Activated CD4-positive, CD25-positive, alpha-beta regulatory T cell treated with anti-CD3 and anti-CD28 coated beads, Interleukin-2, amount 50 U/mL, for 24 hours (primary cell): ENCODE measurements around the gene ABCB6.

Source experiments
- ATAC-seq, 2 donors: fragments of 150-1000 bp; cut with Tn5 transposase; one replicate each; pipeline ENCODE4 v1.10.0; 2021; ENCODE audit warnings: mild to moderate bottlenecking in 1 of 2, moderate library complexity in 1 of 2

Gene ABCB6

DNA sequence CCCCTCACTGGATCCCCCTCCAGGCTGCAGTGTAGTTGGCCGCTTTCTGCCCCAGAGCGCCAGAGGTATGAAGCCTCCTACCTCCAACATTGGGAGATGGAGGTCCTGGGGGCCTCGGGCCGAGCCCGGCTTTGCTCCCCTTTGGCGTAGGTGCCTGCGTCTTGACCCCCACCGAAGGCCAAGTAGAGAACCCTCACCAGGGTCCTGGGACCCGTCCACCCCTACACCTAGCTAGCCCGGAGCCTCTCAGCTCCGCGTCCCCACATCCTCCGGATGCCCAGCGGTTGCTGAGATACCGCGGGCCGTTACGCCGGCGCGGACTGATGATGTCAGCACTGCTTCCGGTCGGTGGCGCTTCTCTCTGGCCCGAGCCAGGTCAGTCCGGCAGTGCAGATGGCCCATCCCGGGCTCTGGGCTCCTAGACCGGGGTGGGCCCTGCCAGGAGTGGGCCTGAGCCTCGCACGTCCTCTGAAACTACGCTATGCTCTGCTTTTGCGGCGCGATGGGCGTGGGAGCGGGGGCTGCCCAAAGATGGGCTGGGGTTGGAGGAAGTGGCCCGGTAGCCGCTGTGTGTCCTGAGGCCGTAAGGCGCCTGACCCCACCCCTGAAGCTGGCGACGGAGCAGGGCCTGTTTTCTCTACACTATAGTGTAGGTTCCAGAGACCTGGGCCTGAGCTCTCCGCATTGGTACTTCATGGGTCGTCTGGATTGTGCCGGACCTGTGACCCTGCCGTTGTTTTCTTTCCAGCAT is 26.6 kb upstream of the ABCB6 start, which contains the start of the genes GLB1L and STK16:
GLB1L (minus strand) TSS at position 297 of the 751 bp plus-strand sequence. CDS start 1,871 bp downstream, outside the sequence.
STK16 (plus strand) TSS at position 332 of the 751 bp plus-strand sequence. CDS start 521 bp downstream, outside the sequence.
- ATAC-seq: peak; percentile 84 to 86

DNA sequence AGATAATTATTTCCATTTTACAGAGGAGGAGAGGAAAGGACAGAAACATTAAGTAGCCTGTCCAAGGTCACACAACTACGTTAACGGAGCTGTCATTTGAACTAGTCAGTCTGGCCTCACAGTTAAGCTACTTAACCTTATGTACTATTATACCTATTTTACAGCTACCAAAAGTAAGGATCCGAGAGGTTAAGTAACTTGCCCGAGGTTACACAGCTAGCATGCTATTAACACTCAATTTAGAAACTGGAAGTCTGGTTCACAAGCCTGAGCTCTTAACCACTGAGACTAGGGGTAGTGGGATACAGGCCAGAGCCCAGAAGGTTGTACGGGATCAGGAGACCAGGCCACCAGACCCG is 26.0 kb upstream of the ABCB6 start:
- ATAC-seq: no peak

DNA sequence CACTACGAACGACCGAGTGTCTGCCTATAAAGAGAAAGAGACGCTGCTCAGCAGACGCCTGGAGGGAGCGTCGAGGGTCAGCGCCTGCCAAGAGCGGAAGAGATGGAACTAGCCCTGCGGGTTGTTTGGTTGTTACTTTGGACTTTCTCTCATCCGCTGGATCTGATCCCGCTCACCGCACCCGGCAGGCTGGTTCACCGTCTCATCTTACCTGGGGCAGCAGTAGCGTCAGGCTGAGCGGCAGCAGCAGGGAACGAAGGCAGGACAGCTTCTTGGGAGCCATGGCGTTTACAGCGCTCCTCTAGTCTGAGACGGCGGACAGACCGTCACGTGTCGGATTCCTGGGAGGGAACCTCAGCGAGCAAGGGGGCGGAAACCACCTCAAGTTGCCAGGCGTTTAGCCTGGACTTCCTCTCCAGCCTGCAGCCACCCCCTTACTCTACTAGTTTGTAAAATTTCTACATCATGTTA is 24.6 kb upstream of the ABCB6 start:
- no peak for ATAC-seq

DNA sequence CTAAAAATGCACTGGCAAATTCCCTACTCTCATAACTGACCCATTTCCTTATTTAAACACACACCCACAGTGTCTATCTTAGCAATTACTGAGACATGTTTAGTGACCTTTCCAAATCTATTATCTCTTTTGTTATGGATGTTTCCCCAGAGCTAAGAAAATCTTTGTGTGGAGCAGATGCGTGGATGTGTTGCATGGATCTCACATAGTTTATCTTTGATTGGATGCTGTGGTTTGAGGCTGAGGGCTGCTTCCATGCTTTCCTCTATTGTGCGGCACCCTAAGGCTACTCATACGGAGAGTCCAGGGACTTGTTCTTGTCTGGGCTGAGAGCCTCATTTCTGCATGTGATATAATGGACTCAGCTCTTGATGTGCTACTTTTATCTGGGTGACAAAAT is 15.6 kb upstream of the ABCB6 start:
- no peak for ATAC-seq

DNA sequence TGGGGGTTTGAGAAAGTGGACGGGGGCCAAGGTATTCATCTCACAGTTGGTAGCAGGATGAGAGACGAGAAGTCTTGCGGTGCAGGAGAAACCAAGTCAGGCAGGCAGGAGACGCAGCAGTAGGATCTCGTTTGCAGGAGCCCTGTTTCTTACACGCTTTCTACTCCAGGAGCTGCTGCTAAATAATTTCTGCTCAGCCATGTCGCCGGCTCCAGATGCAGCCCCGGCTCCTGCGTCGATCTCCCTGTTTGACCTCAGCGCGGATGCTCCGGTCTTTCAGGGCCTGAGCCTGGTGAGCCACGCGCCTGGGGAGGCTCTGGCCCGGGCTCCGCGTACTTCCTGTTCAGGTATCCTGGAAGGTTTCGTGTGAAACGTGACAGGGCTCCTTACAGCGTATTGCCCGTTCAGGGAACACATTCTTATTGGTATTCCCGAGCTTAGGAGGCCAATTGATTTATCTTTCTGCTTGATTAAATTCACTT is 11.3 kb upstream of the ABCB6 start:
- peak; percentile 7 to 19 for ATAC-seq

DNA sequence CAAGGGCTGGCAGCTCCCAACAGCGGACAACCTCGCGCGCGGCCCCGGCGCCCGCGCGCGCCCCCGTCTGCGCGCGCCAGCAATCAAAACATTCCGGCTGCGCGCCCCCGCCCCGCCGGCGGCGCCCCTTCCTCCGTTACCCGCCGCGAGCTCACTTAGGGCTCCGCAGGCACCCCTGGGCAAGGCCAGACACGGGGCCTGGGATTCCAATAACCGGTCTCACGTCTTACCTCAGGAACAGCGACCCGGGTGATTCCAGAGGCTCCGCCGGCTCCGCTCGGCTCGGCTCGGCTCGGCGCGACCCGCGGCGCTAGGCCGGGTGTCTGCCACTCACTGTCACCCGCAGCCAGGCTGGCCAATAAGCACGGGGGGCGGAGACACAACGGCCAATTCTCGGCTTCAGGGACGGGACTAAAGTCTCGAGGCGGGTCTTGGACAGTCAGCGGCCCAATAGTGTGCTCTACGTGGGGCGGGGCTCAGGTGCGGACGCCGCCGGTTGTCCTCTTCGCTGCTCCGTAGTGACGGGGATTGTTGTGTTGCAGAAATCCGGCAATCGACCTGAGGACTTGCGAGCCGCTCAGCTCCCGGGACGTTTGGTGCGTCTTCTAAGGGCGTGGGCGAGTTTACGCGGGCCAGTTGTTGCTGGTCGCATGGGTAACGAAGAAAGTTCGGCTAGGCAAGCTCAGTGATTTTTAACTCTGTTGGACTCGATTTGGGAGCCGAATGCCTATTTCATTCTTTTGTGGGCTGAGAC is 10.7 kb upstream of the ABCB6 start, which contains the start of the genes ANKZF1 and ATG9A:
ANKZF1 (plus strand) TSS at position 502 of the 754 bp plus-strand sequence. CDS start 452 bp downstream, outside the sequence.
ATG9A (minus strand) TSS at position 332 of the 754 bp plus-strand sequence. CDS start 1,612 bp downstream, outside the sequence.
- ATAC-seq: peak; percentile 98 to 99

DNA sequence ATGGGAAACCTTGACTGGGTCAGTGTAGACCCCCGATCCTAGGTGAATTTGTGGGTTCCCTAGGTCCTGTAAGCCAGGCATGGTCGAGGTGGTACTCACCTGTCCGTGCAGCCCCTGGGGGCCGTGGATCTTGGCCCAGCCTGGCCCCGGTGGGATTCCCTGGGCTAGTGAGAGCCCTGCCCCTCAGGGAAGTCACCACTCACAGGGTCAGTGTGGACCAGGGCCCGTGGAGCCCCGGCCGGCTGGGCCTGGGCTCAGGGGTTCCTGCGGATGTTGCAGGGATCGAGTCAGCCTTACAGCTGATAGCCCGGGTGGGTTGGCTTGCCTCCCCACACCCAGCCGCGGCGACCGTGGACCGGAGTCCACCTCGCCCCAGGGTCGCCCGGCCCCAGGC is 10.2 kb upstream of the ABCB6 start:
- ATAC-seq: no peak

DNA sequence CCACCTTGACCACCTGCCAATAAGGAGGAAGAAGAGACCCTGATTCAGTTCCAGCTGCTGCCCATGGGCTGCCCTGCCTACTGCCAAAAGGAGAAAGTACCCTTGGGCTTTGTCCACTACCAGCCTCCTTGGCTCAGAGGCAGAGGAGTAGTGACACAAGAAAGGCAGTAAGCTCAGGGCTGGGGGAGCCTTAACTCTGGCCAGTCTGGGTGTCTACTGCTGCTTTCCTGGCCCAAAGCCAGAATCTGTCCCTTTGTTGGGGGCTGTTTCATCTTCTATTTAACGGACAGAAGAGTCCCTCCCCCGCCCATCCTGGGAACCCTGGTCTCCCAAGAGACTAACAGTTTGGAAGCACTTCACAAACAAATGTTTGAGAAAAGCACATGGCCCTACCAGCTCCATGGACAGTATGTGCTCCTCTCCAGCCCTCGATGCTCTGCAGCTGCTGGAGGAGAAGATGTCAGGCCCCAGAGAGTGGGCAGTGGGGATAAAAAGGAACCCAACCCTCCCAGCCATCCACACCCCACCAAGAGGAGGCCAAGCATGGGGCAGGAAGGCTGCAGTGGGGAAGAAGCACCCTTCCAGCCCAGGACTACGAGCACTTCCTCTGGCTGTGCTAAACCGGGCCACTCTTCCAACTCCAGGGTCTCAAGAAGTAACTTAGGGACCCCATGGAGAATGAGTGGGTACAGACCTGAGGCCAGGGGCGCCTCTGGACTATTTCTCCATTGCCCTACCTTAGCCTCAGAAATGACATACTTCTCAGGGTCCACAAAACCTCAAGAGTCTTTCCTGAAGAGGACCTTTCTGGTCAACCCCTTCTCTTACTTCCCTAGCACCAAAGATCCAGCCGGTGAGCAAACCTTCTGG is 9.5 kb upstream of the ABCB6 start:
- no peak for ATAC-seq

DNA sequence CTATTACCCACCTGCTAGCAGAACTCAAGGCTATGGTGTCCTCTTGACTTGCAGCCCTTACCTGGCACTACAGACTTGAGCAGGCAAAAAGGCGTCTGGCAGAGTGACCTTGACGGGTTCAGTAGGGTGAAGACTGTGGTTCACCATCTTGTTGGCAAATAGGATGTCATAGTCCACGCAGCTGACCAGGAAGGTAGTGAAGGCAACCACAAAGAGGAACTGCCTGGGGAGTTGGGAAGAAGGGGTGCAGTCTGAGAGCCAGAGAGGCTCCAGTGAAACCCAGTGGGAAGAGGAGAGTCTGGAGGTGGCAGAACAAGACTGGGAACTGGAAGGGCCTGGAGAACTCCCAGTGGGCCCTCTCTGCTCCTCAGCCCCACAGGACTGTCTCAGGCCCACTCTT is 6.6 kb upstream of the ABCB6 start:
- ATAC-seq: no peak

DNA sequence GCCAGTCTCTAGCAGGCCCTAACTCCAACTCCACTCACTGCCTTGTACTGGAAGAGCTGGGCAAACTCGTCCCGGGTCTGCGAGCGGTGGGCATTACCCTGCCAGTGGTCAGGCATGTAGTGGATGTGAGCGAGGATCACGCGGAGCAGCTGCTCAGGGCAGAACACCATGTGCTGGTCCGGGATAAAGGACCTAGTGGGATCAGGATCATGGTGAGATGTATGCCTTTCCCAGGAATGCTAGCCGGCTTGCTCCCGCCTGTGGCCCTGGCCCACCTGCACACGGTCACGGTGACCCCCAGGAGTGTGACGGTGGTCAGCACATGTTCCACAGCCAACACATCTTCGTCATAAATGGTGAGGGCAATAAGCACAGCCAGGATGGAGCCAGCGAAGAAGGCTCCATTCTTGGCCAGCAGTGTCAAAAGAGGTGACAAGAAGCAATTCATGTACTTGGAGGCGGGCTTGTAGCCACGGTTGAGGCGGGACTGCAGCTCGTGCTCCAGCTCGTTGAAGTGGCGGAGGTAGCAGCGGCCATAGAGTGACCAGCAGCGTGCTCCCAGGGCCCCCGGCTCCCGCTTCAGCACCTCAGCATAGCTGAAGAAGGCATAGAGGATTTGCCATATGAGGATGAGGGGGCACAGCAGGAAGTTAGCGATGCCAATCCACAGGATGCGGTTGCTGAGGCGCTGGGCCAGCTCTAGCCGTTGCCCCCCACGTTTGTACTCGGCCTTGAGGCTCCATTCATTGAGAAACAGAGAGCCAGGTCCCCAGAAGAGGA is 5.3 kb upstream of the ABCB6 start:
- ATAC-seq: no peak

DNA sequence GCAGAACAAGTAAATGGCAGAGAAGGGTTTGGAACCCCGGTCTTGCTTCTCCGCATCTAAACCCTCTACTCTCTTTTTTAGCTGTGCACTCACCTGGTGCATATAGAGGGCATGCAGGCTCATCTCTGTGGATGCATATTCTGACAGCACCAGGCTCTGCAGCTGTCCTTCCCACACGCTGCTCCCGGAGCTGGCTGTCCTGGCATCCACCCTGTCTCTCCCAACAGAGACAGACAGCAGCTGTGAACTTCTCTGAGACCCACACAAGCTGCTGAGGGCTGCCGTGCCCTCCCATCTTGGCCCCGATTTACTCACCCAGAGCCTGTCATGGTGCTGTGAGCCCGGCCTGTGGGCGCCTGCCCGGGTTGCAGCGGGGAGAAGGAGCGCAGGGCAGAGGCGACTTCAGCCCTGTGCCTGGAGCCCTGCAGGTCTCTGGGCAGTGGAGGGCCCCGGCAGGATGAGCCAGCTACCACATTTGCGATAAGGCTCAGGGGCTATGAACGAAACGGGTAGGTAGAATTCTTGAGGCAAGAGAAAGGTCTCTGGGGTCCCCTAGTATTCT is 3.3 kb upstream of the ABCB6 start:
- no peak for ATAC-seq

DNA sequence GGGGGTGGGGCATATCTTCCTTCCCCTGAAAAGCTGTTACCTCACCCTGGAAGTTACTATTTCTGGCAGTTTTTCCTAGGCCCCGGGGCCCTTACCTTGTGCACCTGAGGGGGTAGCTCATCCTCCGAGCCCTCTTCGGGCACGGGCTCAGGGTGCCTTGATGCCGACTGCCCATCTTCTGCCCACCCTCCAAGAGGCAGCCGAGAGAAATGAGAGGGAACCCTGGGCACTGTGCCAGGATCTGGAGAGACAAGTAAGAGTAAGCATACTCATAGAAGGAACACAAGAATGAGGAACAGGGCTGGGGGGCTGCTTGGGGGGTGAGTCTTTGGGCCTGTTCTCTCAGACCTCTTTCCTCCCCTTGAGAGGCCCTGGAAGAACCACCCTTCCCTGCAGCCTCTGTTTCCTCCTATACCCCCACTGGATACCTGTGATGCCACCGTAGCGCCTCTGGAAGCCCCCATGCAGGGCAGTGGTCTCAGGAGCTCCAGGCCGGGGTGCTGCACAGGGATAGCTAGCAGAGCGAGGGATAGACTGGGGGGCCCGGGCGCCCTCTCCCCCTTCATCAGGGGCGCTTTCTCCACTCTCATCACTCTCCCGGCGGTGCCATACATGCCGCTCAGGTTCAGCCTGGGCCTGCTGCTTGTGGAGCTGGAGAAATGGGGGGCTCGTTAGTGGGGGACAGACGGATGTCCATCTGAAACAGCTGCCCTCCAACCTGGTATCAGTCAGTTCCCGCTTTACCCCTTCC is 2.1 kb upstream of the ABCB6 start:
- ATAC-seq: no peak

DNA sequence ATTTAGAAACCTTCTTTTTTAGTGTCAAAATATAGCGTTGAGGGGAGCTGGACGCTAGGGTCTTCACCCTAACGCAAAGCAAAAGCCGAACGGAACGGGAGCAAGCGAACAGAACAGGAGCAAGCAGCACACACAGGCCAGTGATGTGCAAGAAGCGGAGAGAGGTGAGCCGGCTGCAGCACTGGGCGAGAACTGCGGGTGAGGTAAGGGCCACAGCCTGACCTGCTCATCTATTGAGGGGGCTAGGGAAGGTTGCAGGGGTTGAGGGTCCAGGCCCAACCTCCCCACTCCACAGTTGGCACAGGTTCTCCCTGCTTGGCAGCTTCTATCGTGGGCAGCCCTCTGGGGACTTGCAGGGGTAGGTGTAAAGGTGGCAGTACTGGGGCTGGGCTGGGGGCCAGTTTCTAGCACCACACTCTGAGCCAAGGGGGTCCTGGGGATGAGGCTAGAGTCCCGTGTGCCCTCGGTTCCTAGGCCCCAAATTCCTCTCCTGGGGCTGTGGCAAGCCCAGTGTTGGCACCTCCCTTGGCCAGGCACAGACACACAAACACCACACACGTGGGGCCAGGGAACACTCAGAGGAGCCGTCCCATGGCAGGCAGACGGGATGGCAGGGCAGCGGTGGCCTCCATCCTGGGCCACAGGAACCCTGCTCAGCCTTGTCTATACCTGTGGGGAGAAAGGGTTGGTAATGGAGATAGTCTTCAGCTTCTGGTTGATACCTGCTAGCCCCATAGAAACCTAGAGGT is 1.2 kb upstream of the ABCB6 start:
- no peak for ATAC-seq

DNA sequence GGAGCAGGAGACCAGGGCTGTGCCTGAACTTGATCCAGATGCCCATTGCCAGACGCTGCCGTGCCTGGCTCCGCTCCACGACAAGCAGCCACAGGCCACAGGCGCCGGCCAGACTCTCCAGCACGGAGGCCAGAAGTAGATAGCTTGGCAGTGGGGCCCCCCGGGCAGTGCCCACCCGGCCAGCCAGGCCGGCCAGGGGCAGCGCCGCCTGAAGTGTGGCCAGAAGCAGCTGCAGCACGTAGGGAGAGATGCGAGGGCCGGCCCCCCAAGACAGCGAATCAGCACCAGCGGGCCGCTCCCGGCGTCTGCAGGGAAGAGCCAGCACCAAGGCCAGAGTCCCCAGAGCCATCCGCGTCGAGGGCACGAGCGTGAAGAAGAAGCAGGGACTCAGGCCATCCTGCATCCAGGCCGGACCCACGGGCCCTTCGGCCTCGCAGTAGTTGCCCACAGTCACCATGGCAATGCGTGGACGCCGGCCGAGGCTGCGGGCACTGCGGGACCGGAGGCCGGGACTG is 484 bp downstream of the ABCB6 start:
- peak; percentile 33 to 39 for ATAC-seq

DNA sequence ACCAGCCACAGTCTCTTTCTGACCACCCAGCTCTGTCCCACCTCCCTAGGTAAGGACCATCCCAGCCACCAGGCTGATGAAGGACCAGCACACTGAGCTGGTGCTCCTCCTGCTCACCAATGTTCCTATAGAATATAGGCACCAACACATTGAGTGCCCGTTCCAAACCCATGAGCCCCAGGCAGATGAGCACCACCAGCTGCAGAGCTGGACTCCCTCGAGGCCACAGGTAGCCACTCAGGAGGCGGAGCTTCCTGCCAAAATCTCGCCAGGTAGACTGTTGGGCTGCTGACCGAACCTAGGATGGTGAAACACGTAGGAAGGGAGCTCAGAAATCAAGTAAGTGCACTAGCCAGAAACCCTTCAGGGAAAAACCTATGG is 2.2 kb downstream of the ABCB6 start:
- ATAC-seq: no peak

DNA sequence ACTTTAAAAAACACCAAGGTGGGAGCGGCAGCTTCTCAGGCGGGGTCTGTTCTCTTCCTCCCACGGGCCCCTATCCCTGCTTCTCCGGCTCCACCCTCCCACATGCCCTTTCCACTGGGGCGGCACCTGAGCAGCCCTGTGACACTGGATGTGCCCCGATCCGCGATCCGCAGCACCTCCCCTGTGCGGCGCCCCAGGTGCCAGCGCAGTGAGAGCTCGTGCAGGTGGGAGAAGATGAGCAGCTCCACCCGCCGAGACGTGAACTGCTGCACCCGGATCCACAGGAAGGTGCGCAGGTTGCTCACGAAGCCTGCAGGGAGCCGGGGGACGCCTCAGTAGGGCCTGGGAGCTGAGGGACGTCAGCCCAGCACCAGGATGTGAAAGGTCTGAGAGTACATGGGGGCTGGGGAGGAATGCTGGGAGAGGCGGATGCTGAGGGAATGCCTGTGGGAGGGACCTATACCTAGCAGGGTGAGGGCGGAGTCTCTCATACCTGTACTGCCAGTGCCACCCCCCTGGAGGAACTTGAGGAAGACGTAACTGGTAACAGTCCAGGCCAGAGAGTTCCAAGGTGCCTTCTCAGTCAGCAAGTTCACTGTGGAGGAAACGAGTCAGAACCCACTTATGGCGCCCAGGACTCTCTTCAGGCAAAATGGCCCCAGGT is 2.8 kb downstream of the ABCB6 start:
- no peak for ATAC-seq

DNA sequence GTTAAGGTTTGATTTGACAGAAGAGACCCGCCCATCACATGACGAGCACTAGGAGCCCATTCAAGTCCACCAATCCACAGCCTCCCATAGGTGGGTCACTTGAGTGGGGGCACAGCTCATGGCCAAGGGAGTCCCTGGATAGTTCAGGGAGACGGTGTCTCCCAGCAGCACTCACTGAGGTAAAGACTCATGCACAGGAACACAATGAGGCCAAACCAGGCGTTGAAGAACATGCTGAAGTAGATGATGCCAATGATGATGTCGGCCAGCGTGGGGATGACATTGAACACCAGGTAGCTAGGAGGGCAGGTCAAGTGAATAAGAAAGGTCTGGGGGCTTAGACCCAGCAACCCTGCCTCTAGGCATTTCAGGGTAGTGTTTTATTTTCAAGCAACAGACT is 4.0 kb downstream of the ABCB6 start:
- ATAC-seq: no peak

DNA sequence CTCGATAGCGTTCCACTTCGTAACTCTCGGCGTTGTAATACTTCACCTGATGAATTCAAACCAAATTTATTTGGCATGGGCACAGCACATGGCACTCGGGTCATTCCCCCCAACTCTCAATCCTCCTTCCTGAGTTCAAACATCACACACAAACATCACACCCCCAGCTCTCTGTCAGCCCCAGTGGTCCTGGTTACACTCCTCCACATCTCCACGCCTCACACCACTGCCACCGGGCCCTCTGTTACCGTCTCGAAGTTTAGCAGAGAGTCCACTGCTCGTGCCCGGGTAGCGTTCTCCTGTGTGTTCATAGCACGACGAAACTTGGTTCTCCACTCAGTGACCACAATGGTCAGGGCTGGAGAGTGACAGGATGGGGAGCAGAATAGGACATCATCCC is 4.6 kb downstream of the ABCB6 start:
- ATAC-seq: no peak

DNA sequence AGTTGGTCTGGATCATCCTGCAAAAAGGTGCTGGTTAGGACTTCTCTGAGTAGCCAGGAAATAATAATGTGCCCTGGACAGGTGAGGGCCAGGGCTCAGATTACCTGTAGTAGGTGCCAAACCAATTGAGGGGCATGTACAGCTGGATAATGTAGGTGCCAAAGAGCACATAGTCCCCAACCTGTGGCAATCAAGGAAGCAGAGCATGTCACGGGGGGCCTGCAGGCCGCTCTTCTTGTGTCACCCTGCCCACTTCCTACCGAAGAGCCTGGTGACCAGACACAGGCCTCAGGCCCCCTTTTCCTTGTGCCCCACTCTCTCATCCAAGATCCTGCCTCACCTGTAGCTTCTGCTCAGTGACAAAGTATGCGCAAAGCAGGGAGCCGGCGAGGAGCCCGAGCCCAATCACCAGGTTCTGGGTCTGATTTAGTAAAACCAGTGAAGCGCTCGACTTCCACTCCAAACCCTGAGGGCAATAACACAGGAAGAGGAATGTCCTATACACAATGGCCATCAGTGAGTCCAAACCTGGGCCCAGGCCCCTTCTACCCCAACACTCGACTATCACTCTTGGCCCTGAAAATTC is 5.2 kb downstream of the ABCB6 start:
- ATAC-seq: no peak
